ENCODE data around the gene CABCOCO1. TPM values are rescaled to one million over a fixed set of nuclear protein-coding genes. Genes with fewer than 3 reads are reported as not detected.

Gene CABCOCO1, protein sequence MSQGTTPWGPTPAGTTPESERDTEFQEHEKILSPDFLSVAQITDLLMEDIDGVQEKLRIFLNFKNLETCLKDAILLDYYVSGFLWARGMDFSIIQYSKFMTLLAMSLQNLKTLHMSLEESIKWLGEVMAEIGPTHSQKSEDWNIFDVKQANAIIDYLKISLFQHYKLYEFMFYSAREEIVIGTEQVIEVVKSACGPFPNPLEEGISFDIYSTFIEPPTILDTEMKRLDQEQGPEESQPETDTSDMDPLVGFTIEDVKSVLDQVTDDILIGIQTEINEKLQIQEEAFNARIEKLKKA
- 0.43 and 3.2 TPM in 2 replicates for total RNA-seq

DNA sequence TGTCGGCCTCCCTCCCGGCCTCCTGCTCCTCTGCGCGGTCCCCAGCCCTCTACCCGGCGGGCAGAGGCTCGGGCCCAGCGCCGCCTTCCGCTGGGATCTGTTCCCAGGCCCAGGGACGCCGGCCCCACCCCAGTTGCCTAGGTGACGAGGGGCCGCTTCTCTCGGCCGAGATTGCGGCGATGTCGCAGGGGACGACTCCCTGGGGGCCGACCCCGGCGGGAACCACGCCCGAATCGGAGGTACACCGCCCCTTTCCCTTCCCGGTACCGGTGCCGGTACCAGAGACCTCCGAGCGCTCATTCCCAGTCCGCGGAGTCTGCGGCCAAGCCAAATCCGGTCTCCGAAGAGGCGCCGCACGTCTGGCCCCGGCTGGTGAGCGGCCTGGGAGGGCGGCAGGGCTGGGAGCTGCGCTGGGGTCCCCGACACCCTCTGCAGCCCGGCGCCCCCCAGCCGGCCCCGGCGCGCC lies at the start of gene CABCOCO1:
TSS of gene CABCOCO1 (plus strand) at position 136 of the 466 bp plus-strand sequence. CDS start at position 180, 44 bp downstream.
- TF ChIP-seq, protein P1, sequence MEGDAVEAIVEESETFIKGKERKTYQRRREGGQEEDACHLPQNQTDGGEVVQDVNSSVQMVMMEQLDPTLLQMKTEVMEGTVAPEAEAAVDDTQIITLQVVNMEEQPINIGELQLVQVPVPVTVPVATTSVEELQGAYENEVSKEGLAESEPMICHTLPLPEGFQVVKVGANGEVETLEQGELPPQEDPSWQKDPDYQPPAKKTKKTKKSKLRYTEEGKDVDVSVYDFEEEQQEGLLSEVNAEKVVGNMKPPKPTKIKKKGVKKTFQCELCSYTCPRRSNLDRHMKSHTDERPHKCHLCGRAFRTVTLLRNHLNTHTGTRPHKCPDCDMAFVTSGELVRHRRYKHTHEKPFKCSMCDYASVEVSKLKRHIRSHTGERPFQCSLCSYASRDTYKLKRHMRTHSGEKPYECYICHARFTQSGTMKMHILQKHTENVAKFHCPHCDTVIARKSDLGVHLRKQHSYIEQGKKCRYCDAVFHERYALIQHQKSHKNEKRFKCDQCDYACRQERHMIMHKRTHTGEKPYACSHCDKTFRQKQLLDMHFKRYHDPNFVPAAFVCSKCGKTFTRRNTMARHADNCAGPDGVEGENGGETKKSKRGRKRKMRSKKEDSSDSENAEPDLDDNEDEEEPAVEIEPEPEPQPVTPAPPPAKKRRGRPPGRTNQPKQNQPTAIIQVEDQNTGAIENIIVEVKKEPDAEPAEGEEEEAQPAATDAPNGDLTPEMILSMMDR (IDR thresholded peaks at IDR 0.05; ENCODE audit: insufficient read depth, low read depth, low read length), result peak; percentile 29
- peak within 1 kb of the TSS; percentile 72 for H3K4me3 ChIP-seq (ENCODE audit: low read depth, low read length)
- DNase-seq (ENCODE audit: low read depth), result peak; percentile 63

DNA sequence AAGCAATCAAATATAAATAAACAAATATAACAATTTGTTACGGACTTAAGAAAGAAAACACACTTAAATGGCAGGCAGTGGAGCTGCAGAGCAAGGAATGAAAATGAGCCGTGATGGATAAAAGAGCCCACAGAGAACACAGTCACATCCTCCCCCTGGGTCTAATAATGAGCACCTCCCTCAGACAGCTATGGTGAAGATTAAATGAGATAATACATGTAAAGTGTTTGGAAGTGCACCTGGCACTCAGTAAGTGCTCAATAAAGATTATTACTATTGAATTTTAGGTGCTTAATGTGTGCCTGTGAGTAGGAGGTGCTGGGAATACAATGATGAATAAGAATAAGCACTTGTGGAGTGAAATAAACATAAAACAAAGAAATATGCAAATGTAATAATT lies 49.1 kb upstream of the CABCOCO1 start:
- no peak for DNase-seq (ENCODE audit: low read depth)
- H3K4me3 ChIP-seq (ENCODE audit: low read depth, low read length), result no peak overlapping the region
- TF ChIP-seq, protein P1 (IDR thresholded peaks at IDR 0.05; ENCODE audit: insufficient read depth, low read depth, low read length), result no peak

DNA sequence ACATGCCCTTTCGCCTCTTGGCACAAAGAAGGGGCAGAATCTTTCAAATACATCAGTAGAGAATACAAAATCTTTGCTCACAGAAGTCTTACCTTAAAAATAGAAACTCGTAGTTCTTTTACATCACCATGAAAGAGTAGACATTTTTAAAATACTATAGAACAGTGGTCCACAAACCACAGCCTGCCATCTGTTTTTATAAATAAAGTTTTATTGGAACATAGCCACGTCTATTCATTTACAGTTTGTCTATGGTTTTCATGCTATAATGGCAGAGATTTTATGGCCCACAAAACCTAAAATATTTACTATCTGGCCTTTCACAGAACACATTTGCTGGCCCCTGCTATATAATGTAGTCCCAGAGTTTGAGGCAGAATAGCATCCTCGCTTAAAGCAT lies 46.1 kb upstream of the CABCOCO1 start:
- no peak overlapping the region for H3K4me3 ChIP-seq (ENCODE audit: low read depth, low read length)
- TF ChIP-seq, protein P1 (IDR thresholded peaks at IDR 0.05; ENCODE audit: insufficient read depth, low read depth, low read length), result no peak
- DNase-seq (ENCODE audit: low read depth), result no peak

DNA sequence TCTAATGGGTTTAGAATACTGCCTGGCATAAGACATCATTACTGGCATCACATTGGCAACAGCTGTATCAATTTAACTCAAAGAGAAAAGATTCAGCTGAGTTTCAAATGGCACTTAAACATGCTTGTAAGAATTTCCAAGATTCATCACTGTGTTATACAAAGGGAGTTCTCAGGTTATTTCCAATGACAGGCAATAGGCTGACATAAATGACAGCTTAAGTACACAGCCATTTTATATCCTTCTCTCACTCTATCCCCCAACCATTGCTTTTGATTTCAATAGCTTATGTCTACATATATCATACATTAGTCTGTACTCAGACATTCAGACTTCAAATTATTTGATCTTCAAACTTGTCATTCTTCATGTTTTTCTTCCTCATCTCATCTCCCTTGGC lies 45.5 kb upstream of the CABCOCO1 start:
- TF ChIP-seq, protein P1 (IDR thresholded peaks at IDR 0.05; ENCODE audit: insufficient read depth, low read depth, low read length), result no peak
- no peak for DNase-seq (ENCODE audit: low read depth)
- H3K4me3 ChIP-seq (ENCODE audit: low read depth, low read length), result no peak overlapping the region

DNA sequence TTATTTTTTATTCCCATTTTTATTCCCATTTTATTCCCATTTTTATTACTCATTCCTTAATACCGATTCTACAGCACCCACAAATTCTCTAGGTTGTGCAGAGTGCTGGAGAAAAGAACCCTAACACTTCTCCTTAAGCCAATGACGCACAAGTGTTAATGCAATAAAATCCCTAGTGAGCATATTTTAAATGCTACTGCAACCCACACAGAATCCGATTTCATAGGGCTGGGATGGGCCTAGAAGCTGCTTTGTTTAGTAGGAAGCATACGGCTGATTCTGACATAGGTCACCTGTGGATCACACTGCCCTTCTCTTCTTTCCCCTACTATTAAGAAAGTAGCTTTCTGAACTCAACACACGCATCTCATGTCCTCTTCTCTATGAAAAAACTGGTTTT lies 45.1 kb upstream of the CABCOCO1 start:
- no peak overlapping the region for H3K4me3 ChIP-seq (ENCODE audit: low read depth, low read length)
- peak; percentile 63 for DNase-seq (ENCODE audit: low read depth)
- TF ChIP-seq, protein P1 (IDR thresholded peaks at IDR 0.05; ENCODE audit: insufficient read depth, low read depth, low read length), result no peak

DNA sequence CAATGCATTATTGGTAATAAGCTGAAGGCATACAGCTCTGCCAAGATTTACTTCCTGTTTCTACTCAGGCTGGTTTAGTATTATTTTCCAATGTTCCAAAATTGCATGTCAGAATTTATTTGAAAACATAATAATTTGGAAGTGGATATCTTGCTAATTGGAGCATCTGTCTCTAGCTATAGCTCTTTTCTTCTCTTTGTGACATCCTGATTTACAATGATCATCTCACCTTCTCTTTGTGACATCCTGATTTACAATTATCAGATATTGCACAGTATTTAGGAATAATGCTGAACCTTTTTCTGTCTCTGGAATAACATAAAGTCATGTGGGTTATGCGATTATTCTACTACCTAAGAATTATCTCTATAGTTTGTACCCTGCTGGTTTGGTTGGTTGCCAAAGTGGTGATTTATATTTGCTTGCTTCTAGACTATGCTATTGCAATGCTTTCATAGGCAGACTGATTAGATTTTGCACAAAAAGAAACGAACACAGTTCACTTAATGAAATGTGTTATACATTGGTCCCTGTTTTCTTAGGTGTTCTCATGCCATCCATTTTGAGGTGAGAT lies 44.3 kb upstream of the CABCOCO1 start:
- TF ChIP-seq, protein P1 (IDR thresholded peaks at IDR 0.05; ENCODE audit: insufficient read depth, low read depth, low read length), result no peak
- DNase-seq (ENCODE audit: low read depth), result no peak
- no peak overlapping the region for H3K4me3 ChIP-seq (ENCODE audit: low read depth, low read length)

Data from fibroblast of villous mesenchyme (primary cell).